ENCODE measurements around the gene WDR46. TPM values are rescaled to one million over a fixed set of nuclear protein-coding genes. Genes with fewer than 3 reads are reported as not detected.

The WDR46 gene
- total and polyA plus RNA-seq, 2 experiments from 2014 or later = 71.4 to 104 TPM

GRCh38 chr6:33312361-33313104 lies 23.5 kb upstream of the WDR46 start:
- peak; percentile 56 for ATAC-seq
- H3F3A ChIP-seq (replicated peaks; ENCODE audit: low read depth) = peaks cover 10% of the 10 kb centered on the region
- H3K36me3 ChIP-seq (ENCODE audit: insufficient read depth) = no peaks in the 10 kb centered on the region
- Mint-ChIP-seq H3K4me1 (peaks cover 35% of the 10 kb centered on the region), H3K27me3 (ENCODE audit: insufficient read depth, low read depth, poor library complexity) (peaks cover 20% of the 10 kb centered on the region), H3K9me3 (no peaks in the 10 kb centered on the region; the same call in 2 of the 3 replicates), H3K36me3 (ENCODE audit: low read depth) (no peaks in the 10 kb centered on the region), H3K27ac (no peak overlapping the region; the same call in 1 of the 2 replicates), H3K4me3 (peak overlapping the region; percentile 92)
- peak overlapping the region; percentile 99 for H3K4me2 ChIP-seq
- peak overlapping the region; percentile 80 for H2AFZ ChIP-seq
- H3K79me2 ChIP-seq (replicated peaks; ENCODE audit: insufficient read depth) = 0 out of 2 replicates have a peak, but pooled peaks cover 6% of the 10 kb centered on the region
- TF ChIP-seq, protein P1, sequence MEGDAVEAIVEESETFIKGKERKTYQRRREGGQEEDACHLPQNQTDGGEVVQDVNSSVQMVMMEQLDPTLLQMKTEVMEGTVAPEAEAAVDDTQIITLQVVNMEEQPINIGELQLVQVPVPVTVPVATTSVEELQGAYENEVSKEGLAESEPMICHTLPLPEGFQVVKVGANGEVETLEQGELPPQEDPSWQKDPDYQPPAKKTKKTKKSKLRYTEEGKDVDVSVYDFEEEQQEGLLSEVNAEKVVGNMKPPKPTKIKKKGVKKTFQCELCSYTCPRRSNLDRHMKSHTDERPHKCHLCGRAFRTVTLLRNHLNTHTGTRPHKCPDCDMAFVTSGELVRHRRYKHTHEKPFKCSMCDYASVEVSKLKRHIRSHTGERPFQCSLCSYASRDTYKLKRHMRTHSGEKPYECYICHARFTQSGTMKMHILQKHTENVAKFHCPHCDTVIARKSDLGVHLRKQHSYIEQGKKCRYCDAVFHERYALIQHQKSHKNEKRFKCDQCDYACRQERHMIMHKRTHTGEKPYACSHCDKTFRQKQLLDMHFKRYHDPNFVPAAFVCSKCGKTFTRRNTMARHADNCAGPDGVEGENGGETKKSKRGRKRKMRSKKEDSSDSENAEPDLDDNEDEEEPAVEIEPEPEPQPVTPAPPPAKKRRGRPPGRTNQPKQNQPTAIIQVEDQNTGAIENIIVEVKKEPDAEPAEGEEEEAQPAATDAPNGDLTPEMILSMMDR (conservative IDR thresholded peaks at IDR 0.05; ENCODE audit: low read depth in 2 of 2) = 0 out of 4 replicates have a peak, but pooled peaks of 1 of the 2 experiments have one; percentile 14
- TF ChIP-seq ZNF462 (CRISPR knock-in tag; IDR thresholded peaks at IDR 0.05) (no peak), EZH2phosphoT487 (IDR thresholded peaks at IDR 0.05; ENCODE audit: unreplicated experiment) (no peak), POLR2AphosphoS5 (IDR thresholded peaks at IDR 0.05; ENCODE audit: low read depth) (peak; percentile 28)
- TF ChIP-seq, protein P2, sequence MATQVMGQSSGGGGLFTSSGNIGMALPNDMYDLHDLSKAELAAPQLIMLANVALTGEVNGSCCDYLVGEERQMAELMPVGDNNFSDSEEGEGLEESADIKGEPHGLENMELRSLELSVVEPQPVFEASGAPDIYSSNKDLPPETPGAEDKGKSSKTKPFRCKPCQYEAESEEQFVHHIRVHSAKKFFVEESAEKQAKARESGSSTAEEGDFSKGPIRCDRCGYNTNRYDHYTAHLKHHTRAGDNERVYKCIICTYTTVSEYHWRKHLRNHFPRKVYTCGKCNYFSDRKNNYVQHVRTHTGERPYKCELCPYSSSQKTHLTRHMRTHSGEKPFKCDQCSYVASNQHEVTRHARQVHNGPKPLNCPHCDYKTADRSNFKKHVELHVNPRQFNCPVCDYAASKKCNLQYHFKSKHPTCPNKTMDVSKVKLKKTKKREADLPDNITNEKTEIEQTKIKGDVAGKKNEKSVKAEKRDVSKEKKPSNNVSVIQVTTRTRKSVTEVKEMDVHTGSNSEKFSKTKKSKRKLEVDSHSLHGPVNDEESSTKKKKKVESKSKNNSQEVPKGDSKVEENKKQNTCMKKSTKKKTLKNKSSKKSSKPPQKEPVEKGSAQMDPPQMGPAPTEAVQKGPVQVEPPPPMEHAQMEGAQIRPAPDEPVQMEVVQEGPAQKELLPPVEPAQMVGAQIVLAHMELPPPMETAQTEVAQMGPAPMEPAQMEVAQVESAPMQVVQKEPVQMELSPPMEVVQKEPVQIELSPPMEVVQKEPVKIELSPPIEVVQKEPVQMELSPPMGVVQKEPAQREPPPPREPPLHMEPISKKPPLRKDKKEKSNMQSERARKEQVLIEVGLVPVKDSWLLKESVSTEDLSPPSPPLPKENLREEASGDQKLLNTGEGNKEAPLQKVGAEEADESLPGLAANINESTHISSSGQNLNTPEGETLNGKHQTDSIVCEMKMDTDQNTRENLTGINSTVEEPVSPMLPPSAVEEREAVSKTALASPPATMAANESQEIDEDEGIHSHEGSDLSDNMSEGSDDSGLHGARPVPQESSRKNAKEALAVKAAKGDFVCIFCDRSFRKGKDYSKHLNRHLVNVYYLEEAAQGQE (IDR thresholded peaks at IDR 0.05; ENCODE audit: unreplicated experiment) = no peak
- peak overlapping the region; percentile 91 for H3K4me3 ChIP-seq
- no peaks in the 10 kb centered on the region for H3K9me2 ChIP-seq (ENCODE audit: insufficient read depth)
- no peaks in the 10 kb centered on the region for H3K27me3 ChIP-seq (ENCODE audit: insufficient read depth)
- peaks cover 20% of the 10 kb centered on the region for H3K4me1 ChIP-seq (ENCODE audit: insufficient read depth)
- peak; percentile 97 for DNase-seq (ENCODE audit: low spot score)
- no peaks in the 10 kb centered on the region; the same call in 1 of the 2 replicates for H4K20me1 ChIP-seq (replicated peaks; ENCODE audit: insufficient read depth)
- peak overlapping the region; percentile 15; the same call in 1 of the 2 replicates for H3K27ac ChIP-seq (ENCODE audit: low read depth)
